ENCODE data around the gene VWC2L. TPM values are rescaled to one million over a fixed set of nuclear protein-coding genes. Genes with fewer than 3 reads are reported as not detected.

The VWC2L gene
- total and polyA plus RNA-seq, 2 of the 4 experiments (the other 2 are of a cell fraction), result not detected

- Histone ChIP-seq H3K18ac (ENCODE audit: low read depth, low read length) (no peak overlapping the region), H4K91ac (ENCODE audit: insufficient read depth, low read depth, low read length) (no peak overlapping the region), H2BK120ac (ENCODE audit: low read depth, low read length) (peak overlapping the region; percentile 68; the same call in 1 of the 2 replicates), H3K23ac (ENCODE audit: low read depth, low read length) (peak overlapping the region; percentile 45; the same call in 1 of the 2 replicates), H2AK5ac (ENCODE audit: low read depth, low read length) (no peak overlapping the region), H2BK20ac (ENCODE audit: low read depth, low read length) (peak overlapping the region; percentile 68; the same call in 1 of the 2 replicates), H3K4me2 (ENCODE audit: low read depth, low read length) (no peak overlapping the region), H4K5ac (ENCODE audit: low read depth, low read length) (no peak overlapping the region), H2AK9ac (replicated peaks; ENCODE audit: low read depth, low read length, poor library complexity) (no peak overlapping the region), H3K79me1 (ENCODE audit: low read depth in 1 of 2, low read length in 2 of 2) (no peaks in the 10 kb centered on the region), H4K20me1 (ENCODE audit: insufficient read depth, low read length) (no peaks in the 10 kb centered on the region), H3K27me3 (ENCODE audit: control insufficient read depth, insufficient read depth, low read length) (no peaks in the 10 kb centered on the region), H2AFZ (replicated peaks; ENCODE audit: low read length, poor library complexity) (no peak overlapping the region), H3K36me3 (ENCODE audit: control insufficient read depth, insufficient read depth, low read length) (no peaks in the 10 kb centered on the region), H3K9me3 (ENCODE audit: control insufficient read depth, insufficient read depth, low read length) (no peaks in the 10 kb centered on the region), H3K9me1 (ENCODE audit: insufficient read depth, low read length) (no peaks in the 10 kb centered on the region), H3K4me3 (ENCODE audit: insufficient read depth, low read depth, low read length) (no peak overlapping the region), H2BK5ac (ENCODE audit: low read depth, low read length, poor library complexity, severe bottlenecking) (no peak overlapping the region), H4K8ac (ENCODE audit: low read depth in 2 of 2, low read length in 2 of 2) (no peak overlapping the region), H3K14ac (replicated peaks; ENCODE audit: low read depth, low read length) (no peak overlapping the region; the same call in 1 of the 2 replicates), H3K4ac (ENCODE audit: low read depth, low read length) (no peak overlapping the region), H3K56ac (ENCODE audit: extremely low read depth, insufficient read depth, low read length) (no peak overlapping the region), H3K9ac (ENCODE audit: low read depth, low read length) (no peak overlapping the region), H3K27ac (ENCODE audit: insufficient read depth, low read length) (no peak overlapping the region), H2BK15ac (ENCODE audit: low read depth, low read length) (no peak overlapping the region), H3K4me1 (ENCODE audit: control insufficient read depth, insufficient read depth, low read length) (peaks cover 6% of the 10 kb centered on the region)
- no TSS peak for BruUV-seq (replicated peaks)
- peak; percentile 8; the same call in 1 of the 2 replicates for ATAC-seq (ENCODE audit: low read depth)
- no CpG with 5 or more reads among the region's 1 CpG for WGBS, 2 experiments (ENCODE audit: extremely low coverage in 2 of 2, insufficient read length in 1 of 2)
- POLR2A ChIA-PET (ENCODE audit: unreplicated experiment), result no interaction called here
- DNase-seq, result peak; percentile 35
- in situ Hi-C loops (cut with MboI; ENCODE audit: low sequenced_read_pairs) (no loop called here), intact Hi-C loops (cut with micrococcal nuclease) (loop anchor here (5.0 kb wide), 1 partner anchor 46 kb away; no protein-coding TSS in a partner anchor), dilution Hi-C loops (cut with HindIII; ENCODE audit: low sequenced_read_pairs, unreplicated experiment) (no loop called here)
- CTCF ChIA-PET, result interaction anchor here (1.1 kb wide), 1 partner anchor 11 kb away, joined by 3 read pairs; no protein-coding TSS in a partner anchor
- TF ChIP-seq POLR2A (IDR thresholded peaks at IDR 0.05; ENCODE audit: low read depth, low read length) (no peak), RAD21 (IDR thresholded peaks at IDR 0.05; ENCODE audit: low read length) (no peak), RFX5 (IDR thresholded peaks at IDR 0.05; ENCODE audit: low read depth, low read length) (no peak), CTCF (conservative IDR thresholded peaks at IDR 0.05; ENCODE audit: low read depth, low read length) (no peak), NFE2L2 (IDR thresholded peaks at IDR 0.05; ENCODE audit: low read depth, low read length) (no peak), CHD1 (IDR thresholded peaks at IDR 0.05; ENCODE audit: low read depth, low read length) (no peak), USF2 (IDR thresholded peaks at IDR 0.05; ENCODE audit: low read depth, low read length) (no peak), MXI1 (IDR thresholded peaks at IDR 0.05; ENCODE audit: borderline replicate concordance, low read depth, low read length) (no peak)
Measured at GRCh38 chr2:214545898-214546542, 135.2 kb downstream of the VWC2L start.

All from IMR-90 (cell line).